Stimulated activated CD8-positive, alpha-beta memory T cell treated with anti-CD3 and anti-CD28 coated beads, Interleukin-15, amount 100 ng/mL, for 48 hours (primary cell): ENCODE measurements around the gene FHIP2A.
A peak's percentile ranks its signal among the peaks of the same experiment; 100 is the strongest.
"Not testable (repeated sequence)": the region's sequence is repeated elsewhere in the genome, so short reads cannot be mapped to it uniquely, and the experiment has no call there.

Experiments used
- DNase-seq, 2 donors: peaks; one replicate each; pipeline ENCODE4 v3.0.0-alpha.2; 2020; ENCODE audit warnings: low read depth in 2 of 2

FHIP2A gene

GRCh38 chr10:114815791-114816190 lies 5.8 kb upstream of the FHIP2A start:
- DNase-seq, result no peak

- DNase-seq, result no peak
Observed at GRCh38 chr10:114816308-114816707, 5.3 kb upstream of the FHIP2A start.

- DNase-seq, result no peak
Observed at GRCh38 chr10:114819322-114819721, 2.3 kb upstream of the FHIP2A start.

DNA sequence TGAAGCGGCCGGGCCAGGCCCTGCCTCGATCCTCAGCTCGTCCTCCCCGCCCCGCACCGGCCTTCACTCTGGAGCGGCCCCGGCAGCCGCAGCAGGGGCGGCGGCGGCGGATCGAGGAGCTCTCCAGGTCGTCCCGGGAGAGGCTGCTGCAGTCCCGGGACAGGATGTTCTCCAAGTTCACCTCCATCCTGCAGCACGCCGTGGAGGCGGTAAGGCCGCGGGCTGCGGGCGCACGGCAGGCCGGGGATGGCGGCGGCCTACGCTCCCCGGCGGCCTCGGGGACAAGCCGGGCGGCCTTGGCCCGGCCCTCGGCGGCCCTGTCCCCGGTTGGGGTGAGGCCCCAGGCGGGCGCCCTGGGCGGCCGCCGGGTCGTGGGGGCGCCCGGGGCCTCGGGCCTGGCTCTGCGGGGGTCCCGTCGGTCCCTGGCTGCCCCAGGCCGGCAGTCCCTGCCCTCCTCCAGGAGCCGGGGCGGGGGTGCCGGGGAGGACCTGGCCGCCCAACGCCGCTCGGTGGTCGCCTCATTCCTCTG lies 399 bp downstream of the FHIP2A start:
- DNase-seq, result peak in 1 of 2 donors; percentile 20

DNA sequence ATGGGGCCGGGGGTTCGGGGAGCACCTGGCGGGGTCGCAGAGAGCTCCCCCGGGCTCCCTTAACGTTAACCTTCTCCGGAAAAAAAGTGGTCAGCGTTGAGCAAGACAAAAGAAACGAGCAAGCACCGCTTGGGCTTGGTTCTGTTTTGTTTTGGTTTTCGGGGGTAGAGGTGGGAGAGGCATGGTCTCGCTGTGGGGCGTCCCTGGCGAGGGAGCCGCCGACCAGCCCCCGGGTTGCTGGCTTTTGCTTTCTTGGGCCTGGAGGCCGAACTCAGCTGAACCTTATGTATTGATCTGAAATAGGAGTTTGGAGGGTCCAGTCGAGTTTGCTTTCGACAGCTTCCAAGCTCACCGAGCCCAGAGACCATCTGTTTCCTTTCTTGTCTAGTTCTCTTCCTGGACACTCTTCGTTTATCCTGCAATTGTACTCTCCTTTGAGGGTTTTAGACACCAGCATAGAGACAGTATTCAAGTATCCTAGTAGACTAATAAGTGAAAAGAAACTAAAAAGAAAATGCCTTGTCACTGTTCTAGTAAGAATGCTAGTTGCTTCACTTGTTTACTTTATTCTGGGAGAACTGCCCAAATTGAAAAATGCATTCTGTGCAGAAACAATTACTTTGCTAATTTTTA lies 980 bp downstream of the FHIP2A start:
- no peak for DNase-seq

DNA sequence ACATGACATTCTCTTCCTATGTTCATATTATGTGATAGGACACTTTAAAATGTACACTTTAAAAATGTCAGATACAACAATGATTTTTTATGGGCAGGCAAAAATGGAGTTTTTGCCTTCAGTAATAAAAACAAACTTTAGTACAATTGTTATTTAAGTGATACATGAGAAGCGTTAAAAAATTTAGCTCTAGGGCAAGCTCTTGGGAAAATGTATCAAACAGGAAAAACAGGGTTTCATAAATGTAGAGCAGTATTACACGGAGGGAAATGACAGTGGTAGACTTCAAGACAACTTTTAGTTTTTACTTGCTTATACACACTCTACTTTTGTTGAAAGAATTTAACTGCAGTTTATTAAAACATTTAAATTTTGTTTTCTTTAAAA lies 1.5 kb downstream of the FHIP2A start:
- no peak for DNase-seq

DNA sequence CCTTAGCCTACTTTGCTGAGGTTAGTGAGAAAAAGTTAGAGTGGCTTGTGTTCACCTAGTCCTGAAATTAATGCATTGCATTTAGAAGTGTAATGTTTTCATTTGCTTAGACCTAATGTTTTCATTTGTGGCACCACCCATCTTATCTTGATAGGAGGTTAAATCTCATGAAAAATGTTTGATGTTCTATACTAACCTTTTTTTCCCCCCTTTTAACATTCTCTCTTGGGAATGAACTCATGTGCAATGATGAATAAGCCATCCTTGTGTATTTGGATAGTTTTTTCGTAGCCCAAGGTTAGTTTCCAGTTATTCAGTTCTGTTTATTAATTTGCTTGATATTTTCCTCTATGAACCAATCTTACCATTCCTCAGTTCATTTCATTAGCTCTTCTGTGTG lies 2.8 kb downstream of the FHIP2A start:
- DNase-seq, result no peak

DNA sequence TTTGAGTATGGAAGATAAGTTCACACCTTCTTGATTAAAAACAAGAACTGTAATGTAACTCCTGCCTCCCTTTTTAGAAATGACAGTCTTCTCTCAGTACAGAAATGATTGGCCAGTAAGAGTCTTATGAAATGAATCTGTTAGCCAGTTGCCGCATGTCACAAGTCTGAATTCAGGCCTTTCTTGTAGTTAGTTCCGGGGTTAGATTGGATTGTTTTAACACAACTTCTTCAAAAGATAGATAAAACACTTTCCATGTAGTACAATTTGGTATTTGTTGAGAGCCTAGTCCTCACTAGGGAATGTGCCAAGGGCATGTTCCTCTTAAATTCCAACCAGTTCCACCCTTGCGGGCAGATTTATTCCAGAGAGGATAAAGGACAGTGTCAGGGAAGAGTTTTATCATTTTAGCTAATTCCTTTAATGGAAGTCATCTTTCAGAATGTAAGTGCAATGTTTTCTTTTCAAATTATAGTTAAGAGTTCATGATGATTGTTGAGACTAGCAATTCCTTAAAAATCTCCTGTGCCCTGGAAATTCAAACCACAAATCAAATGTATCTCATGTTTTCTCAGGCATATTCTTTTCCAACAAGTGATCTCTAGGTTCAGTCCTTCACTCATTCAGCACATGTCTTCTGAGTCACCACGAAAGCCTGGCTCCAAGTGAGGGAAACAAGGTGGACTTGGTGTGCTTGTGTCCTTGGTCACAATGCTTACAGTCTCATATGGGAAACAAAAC lies 4.1 kb downstream of the FHIP2A start:
- no peak for DNase-seq

DNA sequence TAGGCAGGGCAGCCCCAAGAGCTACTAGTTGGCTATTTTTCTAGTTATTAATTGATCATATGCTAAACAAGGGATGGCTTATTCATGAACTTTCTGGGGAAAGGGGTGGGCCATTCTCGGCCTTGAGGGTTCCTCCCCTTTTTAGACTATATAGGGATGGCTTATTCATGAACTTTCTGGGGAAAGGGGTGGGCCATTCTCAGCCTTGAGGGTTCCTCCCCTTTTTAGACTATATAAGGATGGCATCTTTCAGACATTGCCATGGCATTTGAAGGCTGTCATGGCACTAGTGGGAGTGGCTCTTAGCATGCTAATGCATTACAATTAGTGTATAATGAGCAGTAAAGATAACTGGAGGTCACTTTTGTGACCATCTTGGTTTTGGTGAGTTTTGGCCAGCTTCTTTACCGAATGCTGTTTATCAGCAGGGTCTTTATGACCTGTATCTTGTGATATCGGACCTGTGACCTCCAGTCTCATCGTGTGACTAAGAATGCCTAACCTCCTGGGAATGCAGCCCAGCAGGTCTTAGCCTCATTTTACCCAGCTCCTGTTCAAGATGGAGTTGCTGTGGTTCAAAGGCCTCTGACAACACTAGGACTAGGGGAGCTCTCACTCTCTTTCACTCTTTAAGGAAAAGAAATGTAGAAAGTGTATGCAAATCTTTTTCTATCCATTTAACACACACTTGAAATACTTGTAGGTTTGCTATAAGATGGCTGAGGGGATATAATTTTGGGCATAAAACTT lies 7.8 kb downstream of the FHIP2A start:
- no peak for DNase-seq

DNA sequence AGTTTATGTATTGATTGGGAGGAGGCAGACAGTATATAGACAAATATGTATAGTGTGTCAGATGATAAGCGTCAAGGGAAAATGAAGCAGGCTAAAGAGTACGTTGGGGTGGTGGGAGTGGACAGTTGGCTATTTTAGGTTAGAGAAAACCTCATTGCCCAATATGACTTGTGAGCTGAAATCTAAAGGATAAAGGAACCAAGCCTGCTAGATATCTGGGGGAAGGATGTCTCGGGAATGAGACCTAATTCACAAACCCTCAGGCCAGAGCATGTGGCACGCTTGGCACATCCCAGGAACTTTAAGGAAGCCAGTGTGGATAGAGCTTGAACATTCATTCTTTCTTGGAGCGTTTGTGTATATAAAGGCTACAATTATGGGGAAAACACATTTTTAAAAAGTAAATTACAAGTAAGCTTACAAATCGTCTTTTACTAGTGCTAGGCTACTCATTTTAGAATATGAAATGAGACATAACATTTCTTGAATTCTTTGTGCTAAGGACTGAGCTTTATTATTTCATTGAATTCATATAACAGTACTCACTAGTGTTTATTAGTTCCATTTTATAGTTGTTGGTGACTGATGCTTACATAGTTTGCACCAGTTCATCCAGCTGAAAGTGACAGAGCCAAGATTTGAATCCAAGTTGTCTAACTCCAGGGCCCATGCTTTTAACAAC lies 9.7 kb downstream of the FHIP2A start:
- DNase-seq, result no peak

- DNase-seq, result no peak
Observed at GRCh38 chr10:114837690-114838089, 16.1 kb downstream of the FHIP2A start.

DNA sequence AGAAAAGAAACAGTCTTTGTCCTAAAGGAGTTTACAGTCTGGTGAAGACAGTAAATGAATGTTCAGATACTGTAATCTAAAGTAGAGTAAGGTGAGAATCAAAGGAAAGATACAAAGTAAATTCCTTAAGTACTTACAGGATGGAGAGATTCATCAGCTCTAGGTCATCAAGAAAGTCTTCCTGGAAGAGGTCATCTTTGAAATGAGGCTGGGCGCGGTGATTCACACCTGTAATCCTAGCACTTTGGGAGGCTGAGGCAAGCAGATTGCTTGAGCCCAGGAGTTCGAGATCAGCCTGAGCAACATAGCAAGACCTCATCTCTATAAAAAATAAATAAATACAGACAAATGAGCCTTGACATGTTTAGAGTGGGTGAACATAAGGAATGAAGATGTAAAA lies 18.3 kb downstream of the FHIP2A start:
- no peak for DNase-seq

GRCh38 chr10:114845978-114846693 lies 24.6 kb downstream of the FHIP2A start:
- DNase-seq, result no peak

DNA sequence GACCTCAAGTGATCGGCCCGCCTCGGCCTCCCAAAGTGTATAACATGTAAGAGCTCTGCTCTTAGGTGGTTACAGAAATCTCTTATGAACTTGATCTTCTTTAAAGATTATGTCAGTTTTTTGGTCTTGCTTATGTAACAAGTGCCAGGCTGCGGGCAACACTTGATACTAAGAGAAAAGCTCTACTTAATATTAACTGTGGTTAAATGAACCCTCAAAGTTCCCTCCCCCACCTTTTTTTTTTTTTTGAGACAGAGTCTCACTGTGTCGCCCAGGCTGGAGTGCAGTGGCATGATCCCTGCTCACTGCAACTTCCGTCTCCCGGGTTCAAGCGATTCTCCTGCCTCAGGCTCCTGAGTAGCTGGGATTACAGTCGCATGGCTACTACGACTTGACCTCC lies 25.9 kb downstream of the FHIP2A start:
- not testable (repeated sequence) for DNase-seq

DNA sequence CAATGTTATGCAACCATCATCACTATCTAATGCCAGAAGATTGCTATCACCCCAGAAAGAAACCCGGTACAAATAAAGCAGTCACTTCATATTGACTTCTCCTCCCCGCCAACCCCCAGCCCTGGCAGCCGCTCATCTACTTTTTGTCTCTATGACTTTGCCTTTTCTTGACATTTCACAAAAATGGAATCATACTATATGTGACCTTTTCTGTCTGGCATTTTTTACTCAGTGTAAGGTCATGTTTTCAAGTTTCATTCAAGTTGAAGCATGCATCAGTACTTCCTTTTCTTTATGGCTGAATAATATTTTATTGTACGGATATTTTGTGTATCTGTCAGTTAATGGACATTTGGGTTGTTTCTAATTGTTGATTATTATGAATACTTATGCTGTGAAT lies 28.1 kb downstream of the FHIP2A start:
- no peak for DNase-seq

- DNase-seq, result no peak
Observed at GRCh38 chr10:114850126-114850525, 28.5 kb downstream of the FHIP2A start.

- DNase-seq, result no peak
Observed at GRCh38 chr10:114851336-114851735, 29.8 kb downstream of the FHIP2A start.

DNA sequence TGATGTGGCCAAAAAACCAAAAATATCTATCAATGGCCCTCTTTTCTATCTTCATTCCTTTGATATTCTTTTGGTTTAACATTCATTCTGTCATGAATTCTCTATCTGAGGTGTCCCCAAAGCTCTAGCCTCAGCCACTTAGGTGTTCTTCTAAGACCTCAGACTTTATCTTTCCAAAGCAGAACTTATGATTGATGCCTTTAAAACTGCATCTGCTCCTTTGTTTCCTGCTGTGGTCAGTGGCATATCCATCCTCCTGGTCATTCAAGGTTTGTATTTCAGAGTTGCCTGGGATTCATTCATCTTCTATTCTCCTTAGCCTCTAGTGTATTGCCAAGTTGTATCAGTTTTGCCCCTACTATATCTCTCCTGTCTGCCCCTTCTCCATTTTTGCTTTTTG lies 30.6 kb downstream of the FHIP2A start:
- no peak for DNase-seq

DNA sequence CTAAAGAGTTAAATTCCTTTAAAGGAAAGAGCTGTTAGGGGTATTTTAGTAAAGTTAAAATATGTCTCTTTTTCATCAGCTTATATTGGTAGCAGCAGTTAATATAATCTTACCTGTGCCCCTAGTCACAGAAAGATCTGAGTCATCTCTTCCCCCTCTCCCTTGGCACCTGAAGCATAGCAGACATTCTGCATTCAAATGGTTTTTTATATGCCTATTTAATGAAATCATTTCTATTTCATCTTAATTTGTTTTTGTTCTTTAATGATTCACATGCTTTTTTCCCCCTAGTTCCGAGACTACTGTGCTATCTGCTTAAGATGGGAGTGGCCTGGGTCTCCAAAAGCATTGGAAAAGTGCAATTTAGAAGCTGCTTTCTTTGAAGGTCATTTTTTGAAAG lies 33.3 kb downstream of the FHIP2A start:
- DNase-seq, result no peak

DNA sequence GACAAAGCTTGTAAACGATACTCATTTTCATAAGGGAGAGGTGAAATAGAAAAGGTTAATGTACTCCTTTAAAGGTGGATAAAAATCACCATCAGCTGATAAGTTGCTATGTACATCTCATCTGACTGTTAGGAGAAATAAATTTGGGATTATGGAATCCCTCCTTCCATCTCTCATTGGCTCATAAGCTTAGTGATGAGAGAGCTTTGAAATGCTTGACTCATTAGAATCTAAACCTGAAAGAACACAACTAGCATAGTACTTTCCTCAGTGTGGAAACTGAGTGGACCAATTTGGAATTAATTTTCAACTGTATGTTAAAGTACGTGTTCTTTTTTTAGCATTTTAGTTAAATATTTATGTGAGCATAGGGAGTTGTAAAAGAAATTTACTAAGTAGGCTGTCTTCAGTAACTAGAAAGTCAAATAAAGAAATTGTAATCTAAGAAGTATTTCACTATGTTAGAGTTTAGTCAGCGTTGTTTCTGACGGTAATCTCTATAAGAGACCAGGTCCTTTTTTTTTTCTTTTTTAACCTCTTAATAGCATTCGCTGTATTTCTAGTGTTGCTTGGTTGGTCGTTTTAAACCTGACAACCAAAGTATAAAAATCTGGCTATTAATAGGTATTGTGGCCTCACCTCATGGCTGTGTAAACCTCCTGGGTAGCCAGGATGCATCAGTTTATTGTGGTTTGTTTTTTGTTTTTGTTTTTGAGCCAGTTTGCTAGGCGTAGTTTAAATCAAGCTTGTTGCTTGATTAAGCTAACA lies 34.4 kb downstream of the FHIP2A start:
- no peak for DNase-seq
